ENCODE data around the gene PBX2. TPM values are rescaled to one million over a fixed set of nuclear protein-coding genes. Genes with fewer than 3 reads are reported as not detected.
"Not testable (repeated sequence)": the region's sequence is repeated elsewhere in the genome, so short reads cannot be mapped to it uniquely, and the experiment has no call there.

Gene PBX2
- total and polyA plus RNA-seq, 8 donors: 20.4 to 56.3 (median 29.8) TPM

- WGBS, 2 donors: 76 to 82% methylated on average over 8 of the region's 8 CpGs
- no peaks in the 10 kb centered on the region for H3K27me3 ChIP-seq
- no peaks in the 10 kb centered on the region for H3K36me3 ChIP-seq
- FAIRE-seq: no peak
- TF ChIP-seq CTCF (IDR thresholded peaks at IDR 0.05): no peak
- no peak for ATAC-seq
- intact Hi-C loops (cut with DNase I): no loop called here
- peak overlapping the region; percentile 70 to 92 (median 73) for H3K27ac ChIP-seq
- no peaks in the 10 kb centered on the region for H3K9me3 ChIP-seq
- peak overlapping the region in 2 of 4 donors; percentile 56 to 71 for H3K4me3 ChIP-seq
- DNase-seq: peak in 1 of 6 donors; percentile 43
- H3K4me1 ChIP-seq: peaks cover 0 to 11% (median 6%) of the 10 kb centered on the region in 3 donors
These were observed 1.1 kb upstream of the PBX2 start for GRCh38 chr6:32190911-32191677.

DNA sequence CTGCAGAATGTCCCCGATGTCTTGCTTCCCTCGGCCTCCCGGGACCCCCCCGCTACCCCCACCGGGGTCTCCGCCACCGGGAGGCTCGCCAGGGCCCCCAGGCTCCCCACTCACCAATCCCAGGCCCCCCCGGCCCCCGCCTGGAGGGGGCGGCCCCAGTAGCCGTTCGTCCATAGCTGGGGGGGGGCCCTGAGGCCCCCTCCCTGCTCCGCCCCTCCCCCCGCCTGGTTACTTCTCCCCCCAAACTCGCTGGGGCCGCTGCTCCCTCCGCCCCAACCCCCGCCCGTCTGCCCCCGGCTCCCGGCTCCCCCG lies 304 bp downstream of the PBX2 start:
- 1 to 26% methylated on average over 11 to 23 of the region's 23 CpGs for WGBS, 2 donors

GRCh38 chr6:32189069-32189741 lies 797 bp downstream of the PBX2 start:
- peak overlapping the region; percentile 42 to 71 (median 52) for H3K4me3 ChIP-seq
- intact Hi-C loops (cut with DNase I): no loop called here
- peak overlapping the region; percentile 70 to 92 (median 73) for H3K27ac ChIP-seq
- no peaks in the 10 kb centered on the region for H3K36me3 ChIP-seq
- no peak for TF ChIP-seq CTCF (IDR thresholded peaks at IDR 0.05)
- FAIRE-seq (no peak), ATAC-seq (peak in 3 of 4 donors; percentile 0 to 2 (median 1)), DNase-seq (no peak)
- WGBS, 2 donors: 4 to 6% methylated on average over 7 to 10 of the region's 10 CpGs
- H3K4me1 ChIP-seq: peaks cover 0 to 6% (median 3%) of the 10 kb centered on the region in 3 donors
- H3K9me3 ChIP-seq: no peaks in the 10 kb centered on the region
- no peaks in the 10 kb centered on the region for H3K27me3 ChIP-seq

More for the DNA sequence above, 304 bp downstream of the PBX2 start:
- Histone ChIP-seq H3K36me3 (no peaks in the 10 kb centered on the region), H3K27ac (peak overlapping the region; percentile 70 to 92 (median 73)), H3K4me1 (peaks cover 0 to 6% (median 6%) of the 10 kb centered on the region in 3 donors), H3K4me3 (peak overlapping the region; percentile 42 to 71 (median 52)), H3K9me3 (no peaks in the 10 kb centered on the region), H3K27me3 (no peaks in the 10 kb centered on the region)
- TF ChIP-seq CTCF (IDR thresholded peaks at IDR 0.05): no peak
- ATAC-seq: peak; percentile 1 to 11 (median 8)
- peak in 1 of 6 donors; percentile 43 for DNase-seq
- intact Hi-C loops (cut with DNase I): no loop called here
- FAIRE-seq: no peak

DNA sequence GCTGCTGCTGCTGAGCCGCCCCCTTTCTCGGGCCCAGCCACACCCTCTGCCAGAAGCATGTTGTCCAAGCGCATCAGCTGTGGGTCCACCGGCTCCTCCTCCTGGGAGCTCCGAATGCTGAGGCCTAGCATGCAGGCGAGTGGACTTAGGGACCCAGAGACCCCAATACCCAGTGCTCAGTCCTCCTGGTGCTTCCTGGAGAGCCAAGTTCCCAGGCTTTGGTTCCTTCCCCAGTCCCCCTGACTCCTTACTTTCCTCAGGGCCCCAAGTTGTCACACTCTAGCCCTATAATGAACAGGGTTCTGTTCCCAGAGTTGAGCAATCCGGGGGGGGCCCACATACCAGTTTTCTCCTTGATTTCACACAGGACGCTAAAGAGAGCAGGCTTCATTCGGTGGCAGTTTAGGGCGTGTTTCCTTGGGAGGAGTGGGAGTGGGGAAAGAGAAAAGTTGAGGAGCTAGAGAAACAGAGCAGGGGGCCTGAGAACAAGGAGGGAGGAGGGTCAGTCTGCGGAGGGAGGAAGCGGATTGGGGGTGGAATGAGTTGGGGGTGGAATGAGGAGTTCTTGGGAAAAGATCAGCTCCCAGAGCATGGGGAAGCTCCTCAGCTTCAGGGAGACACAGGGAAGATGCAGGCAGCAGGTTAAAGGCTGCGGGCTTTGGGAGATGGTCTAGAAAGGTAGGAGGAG lies 1.5 kb downstream of the PBX2 start:
- Histone ChIP-seq H3K27ac (peak overlapping the region; percentile 13 to 92 (median 73)), H3K36me3 (no peaks in the 10 kb centered on the region), H3K4me1 (peaks cover 0 to 6% (median 3%) of the 10 kb centered on the region in 3 donors), H3K9me3 (no peaks in the 10 kb centered on the region), H3K27me3 (no peaks in the 10 kb centered on the region), H3K4me3 (peak overlapping the region in 3 of 4 donors; percentile 42 to 71 (median 56))
- ATAC-seq (no peak), FAIRE-seq (no peak), DNase-seq (no peak)
- no peak for TF ChIP-seq CTCF (IDR thresholded peaks at IDR 0.05)
- intact Hi-C loops (cut with DNase I): no loop called here
- WGBS, 2 donors: 37 to 48% methylated on average over 10 to 12 of the region's 13 CpGs

- intact Hi-C loops (cut with DNase I); H3K4me1 ChIP-seq; H3K4me3 ChIP-seq; ATAC-seq; DNase-seq; H3K36me3 ChIP-seq; H3K9me3 ChIP-seq; H3K27me3 ChIP-seq; H3K27ac ChIP-seq; FAIRE-seq: not testable (repeated sequence)
- WGBS, 2 donors: 83% methylated on average over 17 to 18 of the region's 18 CpGs
These were observed 2.1 kb downstream of the PBX2 start for GRCh38 chr6:32187725-32188380.
